Kidney tubule cell (primary cell): ENCODE data around the gene TIMP4.
A peak's percentile ranks its signal among the peaks of the same experiment; 100 is the strongest.

Experiments
- DNase-seq: peaks from one replicate; pipeline ENCODE4 v3.0.0-alpha.2; 2018; ENCODE audit warnings: low spot score

TIMP4 gene

DNA sequence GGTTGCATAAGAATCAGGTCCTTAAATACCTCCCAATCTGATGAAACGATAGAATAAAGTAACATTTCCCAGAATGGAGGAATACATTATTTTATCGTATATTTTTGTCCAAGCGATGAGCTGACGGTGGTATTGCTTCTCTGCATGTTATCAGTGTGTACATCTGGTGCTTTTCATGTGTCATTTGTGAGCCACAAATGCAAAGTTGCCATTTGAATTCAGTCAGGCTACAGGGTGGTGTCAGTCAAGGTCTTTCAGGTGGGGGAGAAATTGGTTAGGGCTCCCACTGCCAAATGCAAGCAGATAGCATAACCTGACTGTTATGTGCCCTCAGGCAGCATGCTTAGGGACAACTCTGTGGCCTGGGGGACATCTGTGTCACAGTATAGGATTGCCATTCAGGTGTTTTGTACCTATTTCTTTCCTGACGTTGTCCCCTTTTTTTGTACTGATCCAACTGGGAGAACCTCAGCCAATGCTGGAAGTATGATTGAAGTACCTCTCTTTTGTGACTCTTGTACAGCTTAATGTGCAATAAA, 26.5 kb upstream of the TIMP4 start:
- no peak for DNase-seq

DNA sequence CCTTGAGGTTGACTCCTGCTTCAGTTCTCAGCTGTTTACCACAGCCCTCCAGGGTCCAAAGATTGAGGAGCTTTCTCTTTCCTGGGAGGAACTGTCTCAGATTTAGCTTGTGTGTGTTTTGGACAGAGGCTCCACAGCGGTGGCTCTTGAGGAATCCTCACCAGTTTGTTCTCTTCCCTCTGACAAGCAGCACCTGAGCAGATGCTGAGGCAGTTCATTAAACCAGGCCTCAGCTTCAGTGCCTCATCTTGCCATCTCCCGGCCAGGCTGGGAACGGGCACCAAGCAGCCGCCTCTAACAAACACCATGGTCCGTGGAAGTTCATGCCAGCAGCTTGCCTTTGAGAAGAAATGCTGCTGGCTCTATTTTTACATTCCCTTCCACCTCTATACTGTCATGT, 25.8 kb upstream of the TIMP4 start:
- DNase-seq: no peak

- no peak for DNase-seq
Observed at GRCh38 chr3:12182687-12183441, 24.2 kb upstream of the TIMP4 start.

- peak; percentile 8 for DNase-seq
Observed at GRCh38 chr3:12181806-12182205, 23.1 kb upstream of the TIMP4 start.

DNA sequence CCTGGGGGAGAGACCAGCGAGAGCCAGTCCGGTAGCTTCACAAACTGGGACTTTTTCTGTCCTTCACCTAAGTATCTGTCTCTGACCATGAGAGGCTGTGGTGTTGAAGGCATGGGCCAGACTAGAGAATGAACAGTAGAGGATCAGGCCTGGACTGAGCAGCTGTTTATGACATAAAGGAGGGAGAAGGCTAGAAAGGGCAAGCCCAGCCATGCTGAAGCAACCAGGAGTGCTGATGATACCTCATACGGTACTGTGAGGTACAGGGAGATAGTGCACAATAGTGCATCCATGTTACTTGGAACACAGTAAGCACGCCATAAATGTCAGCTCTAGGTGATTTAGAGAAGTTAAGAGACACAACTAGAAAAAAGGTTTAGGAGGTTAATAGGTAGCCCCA, 22.6 kb upstream of the TIMP4 start:
- DNase-seq: no peak

DNA sequence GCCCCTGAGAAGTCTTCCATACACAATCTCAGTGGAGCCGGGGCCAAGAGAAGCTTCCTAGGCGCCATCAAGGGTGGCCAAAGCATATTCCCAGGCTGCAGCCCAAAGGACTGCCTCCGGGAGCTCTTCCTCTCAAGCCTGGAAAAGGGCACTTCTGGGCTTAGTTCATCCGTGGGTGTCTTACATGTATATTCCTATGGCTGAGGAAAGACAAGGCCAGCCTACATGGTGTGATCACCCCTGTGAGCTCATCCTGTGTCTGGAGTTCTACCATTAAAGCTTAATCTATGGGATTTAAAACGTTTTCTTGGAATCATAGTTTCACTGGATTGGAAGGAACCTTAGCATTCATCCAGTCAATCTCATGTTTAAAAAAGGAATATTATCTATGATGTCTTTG, 21.9 kb upstream of the TIMP4 start:
- DNase-seq: no peak

GRCh38 chr3:12180218-12180617, 21.5 kb upstream of the TIMP4 start:
- peak; percentile 97 for DNase-seq

DNA sequence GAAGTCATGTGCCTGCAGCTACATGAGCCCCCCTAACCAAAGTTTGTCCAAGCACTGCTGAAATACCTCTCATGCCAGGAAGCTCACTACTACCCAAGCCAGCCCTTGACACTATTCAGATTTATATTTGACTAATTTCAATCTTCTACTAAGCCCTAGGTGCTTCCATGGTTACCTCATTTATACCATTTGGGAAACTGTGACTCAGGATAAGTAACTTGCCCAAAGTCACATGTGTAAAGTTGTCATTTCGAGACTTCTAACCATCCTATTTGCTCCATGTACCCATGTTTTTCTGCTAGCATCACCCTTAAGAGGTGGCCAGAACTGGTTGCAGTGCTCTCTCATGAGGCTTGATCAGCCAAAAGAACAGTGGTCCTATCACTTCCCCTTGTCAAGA, 20.7 kb upstream of the TIMP4 start:
- peak; percentile 44 for DNase-seq

DNA sequence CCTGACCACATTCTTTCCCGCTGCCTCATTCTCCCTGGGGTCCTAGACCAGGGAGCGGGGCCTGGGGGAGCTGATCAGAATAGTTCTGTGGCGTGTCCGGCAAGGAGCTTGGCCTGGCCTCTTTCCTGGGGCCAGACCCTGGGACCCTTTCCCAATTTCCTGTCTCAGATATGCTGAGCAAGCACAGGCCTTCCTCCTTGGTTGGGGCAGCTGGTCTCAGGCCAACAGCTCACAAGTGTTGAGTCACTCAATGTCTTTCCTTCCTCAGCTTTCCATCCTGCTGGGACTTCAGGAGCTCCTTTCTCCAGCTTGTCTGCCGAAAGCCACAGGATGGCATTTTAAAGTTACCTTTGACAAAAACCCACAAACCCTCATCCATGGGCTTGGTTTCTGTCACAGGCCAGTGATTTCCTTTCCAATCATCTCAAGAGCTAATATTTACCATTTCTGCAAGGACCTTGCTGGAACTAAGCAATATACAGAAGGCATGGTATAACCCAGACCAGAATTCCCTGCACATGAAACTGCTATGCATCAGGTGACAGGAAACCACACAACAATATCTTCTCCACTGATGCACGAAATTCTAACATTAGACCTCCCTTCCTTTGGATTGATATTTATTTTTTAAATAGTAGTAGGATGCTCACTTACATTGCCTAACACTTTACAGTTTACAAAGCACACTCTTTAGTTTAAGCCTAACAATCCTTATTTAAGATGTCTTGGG, 19.5 kb upstream of the TIMP4 start:
- peak; percentile 90 for DNase-seq

DNA sequence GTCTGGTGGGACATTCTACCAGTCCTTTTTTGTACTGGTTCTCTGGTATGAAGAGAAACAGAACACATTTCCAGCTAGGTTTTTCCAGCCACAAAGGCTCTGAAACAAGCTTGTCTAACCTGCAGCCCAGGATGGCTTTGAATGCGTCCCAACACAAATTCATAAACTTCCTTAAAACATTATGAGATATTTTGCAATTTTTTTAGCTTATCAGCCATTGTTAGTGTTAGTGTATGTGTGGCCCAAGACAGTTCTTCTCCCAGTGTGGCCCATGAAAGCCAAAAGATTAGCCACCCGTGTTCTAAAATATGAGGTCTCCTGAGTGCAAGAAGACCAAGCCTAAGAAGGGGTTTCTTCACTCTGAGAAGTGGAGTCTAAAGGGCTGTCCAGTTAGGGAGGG, 18.4 kb upstream of the TIMP4 start:
- no peak for DNase-seq

- peak; percentile 52 for DNase-seq
Observed at GRCh38 chr3:12175844-12176453, 17.2 kb upstream of the TIMP4 start.

GRCh38 chr3:12175137-12175593, 16.5 kb upstream of the TIMP4 start:
- peak; percentile 70 for DNase-seq

DNA sequence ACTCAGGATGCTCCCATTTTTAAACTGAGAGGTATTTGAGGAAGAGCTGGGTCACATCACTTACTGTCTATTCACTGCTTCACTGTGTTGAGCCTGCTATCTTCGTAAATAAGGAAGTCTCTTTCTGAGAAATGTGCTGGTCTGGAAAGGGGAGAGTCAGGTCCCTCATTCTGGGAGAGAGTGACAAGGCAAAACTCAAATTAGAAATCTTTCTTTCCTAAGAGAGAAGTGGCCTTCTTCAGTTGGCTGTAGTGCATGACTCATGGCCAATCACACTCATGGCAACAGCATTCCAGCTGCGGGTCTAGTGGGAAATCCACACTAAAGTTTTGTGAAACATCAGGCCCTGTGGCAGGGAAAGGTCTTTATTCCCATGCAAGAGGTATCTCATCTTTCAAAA, 11.5 kb upstream of the TIMP4 start:
- DNase-seq: peak; percentile 30

- DNase-seq: no peak
Observed at GRCh38 chr3:12165909-12166308, 7.2 kb upstream of the TIMP4 start.

GRCh38 chr3:12159227-12159601, 502 bp upstream of the TIMP4 start:
- DNase-seq: no peak

GRCh38 chr3:12157026-12157425, 1.7 kb downstream of the TIMP4 start:
- no peak for DNase-seq

DNA sequence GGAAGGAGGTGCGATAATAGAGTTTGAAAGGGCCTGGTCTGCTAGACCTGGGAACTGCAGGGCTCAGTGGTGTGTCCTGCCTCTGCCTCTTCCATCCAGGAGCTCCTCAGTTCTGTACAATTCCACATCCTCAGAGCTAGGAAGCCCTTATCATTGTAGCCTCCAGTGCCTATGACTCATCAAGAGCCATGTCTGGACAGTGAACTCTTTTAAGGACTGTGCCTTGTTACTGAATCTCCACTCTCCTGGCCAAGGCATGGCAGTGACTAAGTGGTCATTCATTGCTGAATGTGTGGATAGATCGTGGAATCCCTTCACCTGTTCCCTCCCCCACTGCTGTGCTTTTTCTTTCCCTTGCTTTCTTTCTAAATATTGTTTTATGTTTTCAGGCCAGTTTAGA, 2.9 kb downstream of the TIMP4 start:
- peak; percentile 93 for DNase-seq

- DNase-seq: no peak
Observed at GRCh38 chr3:12155264-12155663, 3.4 kb downstream of the TIMP4 start.

- DNase-seq: peak; percentile 59
Observed at GRCh38 chr3:12154151-12154550, 4.6 kb downstream of the TIMP4 start.

DNA sequence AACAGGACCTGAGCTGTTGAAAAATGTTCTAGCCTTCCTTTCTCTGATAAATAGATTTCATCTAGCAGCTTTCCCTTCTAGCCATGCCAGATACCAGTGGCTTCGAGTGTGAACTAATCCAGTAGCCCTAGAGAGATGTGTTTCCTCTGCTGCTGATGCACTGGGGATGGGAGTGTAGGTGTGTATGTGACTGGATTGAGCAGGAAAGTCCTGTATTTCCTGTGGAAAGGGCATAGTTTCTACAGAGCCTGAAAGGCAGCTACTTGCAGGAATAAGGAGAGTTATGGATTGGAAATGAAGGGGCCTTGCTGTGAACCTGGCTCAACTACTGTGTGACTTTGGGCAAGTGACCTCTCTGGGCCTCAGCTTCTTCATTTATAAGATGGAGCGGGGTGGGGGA, 8.6 kb downstream of the TIMP4 start:
- DNase-seq: no peak

DNA sequence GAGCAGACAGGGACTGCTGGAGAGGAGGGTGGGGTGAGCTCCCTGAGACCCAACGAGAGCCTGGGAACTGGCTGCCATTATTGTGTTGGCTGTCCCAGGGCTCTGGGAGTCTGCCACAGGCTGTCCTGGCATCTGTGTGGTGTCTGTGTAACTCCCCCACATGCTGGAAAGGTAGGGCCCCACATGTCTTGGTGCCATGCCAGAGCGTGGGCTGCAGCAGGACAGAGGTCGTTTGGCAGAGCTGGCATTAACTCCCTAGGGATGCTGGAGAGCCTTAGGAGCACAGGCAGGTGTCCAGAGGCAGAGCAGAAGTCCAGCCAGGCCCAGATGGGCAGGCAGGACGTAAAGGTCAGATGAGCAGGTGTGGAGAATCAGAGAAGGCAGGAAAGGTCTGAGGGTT, 9.7 kb downstream of the TIMP4 start:
- no peak for DNase-seq

DNA sequence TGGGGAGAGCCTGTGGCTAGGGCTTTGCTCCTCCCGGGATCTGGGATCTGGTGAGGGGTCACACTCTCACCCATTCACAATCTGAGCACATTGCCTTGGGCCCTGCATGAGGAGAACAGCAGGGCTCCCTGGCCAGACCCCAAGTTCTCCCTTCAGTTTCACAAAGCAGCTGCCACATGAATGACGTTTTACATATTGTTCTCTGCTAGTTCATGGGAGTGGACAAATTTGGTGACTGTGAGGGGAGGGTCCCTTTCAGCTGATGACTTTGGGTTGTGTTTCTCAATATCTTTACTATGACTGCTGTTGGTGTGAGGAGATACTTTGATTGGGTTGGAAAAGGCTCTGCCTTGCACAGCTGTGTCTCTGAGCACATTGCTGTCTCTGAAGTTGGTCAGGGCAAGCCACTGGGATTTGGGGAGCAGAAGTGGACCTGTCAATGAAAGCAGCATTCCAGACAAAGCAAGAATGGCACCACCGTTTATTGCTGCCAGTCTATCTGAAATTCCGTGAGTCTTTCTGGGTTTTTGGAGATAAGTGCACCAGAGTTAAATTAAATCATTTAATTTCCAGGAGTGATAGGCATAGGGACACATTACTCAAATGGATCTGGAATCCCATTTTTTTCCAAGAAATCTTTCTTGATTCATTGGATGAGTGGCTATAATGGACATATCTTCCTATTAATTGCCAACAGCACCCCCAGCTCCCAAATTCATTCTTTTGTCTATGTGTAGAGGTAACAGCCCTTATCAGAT, 10.3 kb downstream of the TIMP4 start:
- no peak for DNase-seq
